SIG-M5 treated with dmso at 0.1 percent for 504 hours (cell line): ENCODE data around the gene MTMR11.
A peak's percentile ranks its signal among the peaks of the same experiment; 100 is the strongest.
"Not testable (repeated sequence)": the region's sequence is repeated elsewhere in the genome, so short reads cannot be mapped to it uniquely, and the experiment has no call there.

Experiments
- DNase-seq: peaks from one replicate; lab custom pipeline; 2025; ENCODE audit not compliant: unreplicated experiment; lab: John Stamatoyannopoulos, UW

Gene MTMR11

DNA sequence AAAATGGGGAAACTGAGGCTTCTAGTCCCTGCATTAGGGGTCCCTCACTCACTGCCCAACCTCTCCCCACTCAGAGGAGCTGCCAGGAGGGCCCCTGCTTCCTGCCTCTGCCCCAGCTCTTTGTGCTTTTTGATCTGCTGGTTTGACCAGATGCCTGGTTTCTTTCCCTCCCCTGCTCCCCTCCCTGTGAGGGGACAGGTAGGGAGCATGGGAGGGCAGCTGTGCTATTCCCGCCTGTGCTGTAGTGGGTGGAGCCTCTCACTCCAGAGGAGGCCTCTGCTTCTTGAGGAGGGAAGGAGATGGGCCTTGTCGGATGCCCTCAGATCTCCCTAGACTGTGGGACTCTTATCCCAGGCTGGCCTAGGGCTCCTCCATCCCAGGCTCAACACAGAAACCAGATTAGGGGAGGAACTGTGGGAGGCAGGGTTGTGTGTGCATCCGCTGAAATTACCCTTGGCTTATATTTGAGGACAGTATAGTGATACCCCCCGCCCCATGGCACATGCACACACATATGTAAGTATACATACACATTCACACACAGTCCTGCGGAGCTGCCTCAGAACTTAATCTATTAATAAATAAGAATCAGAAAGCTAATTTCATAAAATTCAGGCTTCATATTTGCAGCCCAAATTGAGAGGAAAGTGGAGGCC, 32.7 kb downstream of the MTMR11 start:
- DNase-seq = no peak

DNA sequence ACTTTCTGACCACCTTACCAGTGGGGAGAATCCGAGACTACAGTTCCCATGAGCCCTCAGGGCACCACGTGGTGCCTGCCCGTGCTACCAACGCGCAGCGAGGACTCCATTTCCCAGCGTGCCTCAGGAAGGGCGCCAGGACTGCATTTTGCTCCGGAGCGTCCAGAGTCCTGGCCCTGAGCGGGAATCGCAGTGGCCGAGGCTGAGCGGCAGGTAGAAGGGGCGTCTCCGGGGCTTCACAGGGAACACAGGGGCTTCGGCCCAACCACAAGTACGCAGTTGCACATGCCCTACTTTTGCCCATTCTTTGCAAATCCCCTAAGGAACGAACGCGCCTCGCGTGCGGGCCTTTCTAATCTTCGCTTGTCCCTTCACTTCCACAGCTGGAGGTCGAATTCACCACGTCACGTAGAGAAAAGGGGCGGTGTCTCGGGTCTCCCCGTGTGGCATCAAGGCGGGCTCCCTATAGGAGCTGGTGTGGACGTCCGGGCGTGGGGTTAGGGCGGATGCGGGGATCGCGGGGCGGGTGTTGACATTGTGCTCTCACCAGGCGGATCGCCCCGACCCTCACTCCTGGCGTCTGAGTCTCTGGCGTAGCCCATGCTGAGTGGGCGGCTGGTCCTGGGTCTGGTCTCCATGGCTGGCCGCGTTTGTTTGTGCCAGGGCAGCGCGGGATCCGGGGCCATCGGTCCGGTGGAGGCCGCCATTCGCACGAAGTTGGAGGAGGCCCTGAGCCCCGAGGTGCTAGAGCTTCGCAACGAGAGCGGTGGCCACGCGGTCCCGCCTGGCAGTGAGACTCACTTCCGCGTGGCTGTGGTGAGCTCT, 37.0 kb downstream of the MTMR11 start, which contains the start of gene BOLA1:
Gene BOLA1, plus strand, starts transcription at position 109 of the 825 bp plus-strand sequence. Its CDS starts 492 bp downstream, at position 601.
- DNase-seq = peak; percentile 94

DNA sequence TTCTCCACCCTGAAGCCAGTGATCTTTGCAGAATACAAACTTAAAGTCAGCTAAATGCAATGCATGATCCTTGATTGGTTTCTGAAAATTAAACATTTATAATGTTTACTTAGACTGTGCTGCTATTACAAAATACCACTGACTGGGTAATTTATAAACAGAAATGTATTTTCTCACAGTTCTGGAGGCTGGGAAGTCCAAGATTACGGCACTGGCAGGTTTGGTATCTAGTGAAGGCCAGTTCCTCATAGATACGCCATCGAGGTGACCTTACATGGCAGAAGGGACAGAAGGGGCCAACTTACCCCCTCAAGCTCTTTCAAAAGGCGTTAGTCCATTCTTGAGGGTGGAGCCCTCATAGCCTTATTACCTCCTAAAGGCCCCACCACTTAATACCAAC, 40.1 kb downstream of the MTMR11 start:
- DNase-seq = no peak

DNA sequence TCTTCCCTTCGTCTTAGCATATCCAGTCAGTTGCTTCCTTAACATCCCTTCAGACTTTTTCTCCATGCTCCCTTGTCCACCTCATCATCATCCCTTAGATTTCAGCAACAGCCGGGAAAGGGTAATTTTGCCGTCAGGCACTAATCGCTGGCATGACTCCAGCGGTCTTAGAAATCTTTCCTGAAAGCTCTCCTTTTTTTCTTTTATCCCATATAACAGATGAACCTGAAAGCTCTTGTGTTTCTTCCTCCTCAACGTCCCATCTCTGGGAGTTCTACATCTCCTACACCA, 47.7 kb downstream of the MTMR11 start:
- DNase-seq = peak; percentile 66

DNA sequence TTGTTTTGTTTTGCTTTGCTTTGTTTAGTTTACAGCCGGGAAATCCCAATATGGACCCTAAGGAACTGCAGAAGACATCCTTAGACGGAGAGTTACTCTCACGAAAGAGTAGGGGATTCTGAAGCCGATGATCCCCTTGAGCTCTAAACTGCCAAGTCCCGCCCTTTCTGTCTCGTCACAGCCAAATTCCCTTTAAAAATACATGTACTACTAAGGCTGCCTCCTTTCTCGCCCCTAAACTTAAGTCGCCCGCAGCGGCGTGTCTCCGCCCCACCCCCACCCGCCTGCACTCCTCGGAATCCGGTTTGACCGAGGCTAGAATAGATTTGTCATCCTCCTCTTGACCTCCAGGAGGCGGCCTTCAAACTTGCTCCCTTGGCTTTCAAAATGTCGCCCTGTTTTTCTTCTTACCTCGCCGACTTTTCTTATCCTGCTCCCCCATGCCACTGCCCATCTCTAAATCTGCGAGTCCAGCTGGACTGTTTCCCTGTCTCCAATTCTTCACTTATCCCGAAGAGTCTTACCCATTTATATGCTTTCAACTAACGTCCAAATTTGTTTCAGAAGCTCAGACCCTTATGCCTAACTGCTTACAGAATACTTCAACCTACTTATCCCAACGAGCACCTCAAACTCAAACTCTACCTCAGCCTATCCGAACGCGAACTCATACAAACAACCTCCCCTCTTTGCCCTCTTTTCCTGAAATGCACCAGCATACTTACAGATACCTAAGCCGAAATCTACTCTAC, 48.3 kb downstream of the MTMR11 start:
- peak; percentile 99 for DNase-seq

DNA sequence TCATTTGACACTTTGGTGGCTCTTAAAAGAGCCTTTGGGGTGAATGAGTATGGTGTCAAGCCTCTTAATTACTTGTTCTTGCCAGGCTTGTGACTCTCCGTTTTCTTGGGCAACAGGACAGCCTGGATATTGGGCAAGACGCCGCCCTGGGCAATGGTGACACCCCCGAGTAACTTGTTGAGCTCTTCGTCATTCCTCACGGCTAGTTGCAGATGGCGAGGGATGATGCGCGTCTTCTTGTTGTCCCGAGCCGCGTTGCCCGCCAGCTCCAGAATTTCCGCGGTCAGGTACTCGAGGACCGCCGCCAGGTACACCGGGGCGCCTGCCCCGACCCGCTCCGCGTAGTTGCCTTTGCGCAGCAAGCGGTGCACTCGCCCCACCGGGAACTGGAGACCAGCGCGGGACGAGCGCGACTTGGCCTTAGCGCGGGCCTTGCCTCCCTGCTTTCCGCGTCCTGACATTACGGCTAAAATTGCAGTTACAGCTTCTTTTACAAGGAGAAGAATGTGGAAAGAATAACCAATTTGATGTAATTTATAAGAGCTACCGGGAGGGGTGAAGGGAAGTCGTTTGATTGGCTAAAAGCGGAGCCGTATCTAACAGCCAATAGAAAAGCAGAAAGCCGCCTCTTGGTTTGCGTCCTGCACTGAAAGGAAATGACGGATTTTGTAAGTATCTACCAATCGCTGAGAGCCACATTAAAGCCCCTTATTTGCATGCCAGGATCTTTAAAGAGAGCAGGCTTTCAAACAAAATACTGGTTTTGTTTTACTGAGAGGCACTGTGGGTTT, 49.0 kb downstream of the MTMR11 start:
- peak; percentile 100 for DNase-seq

DNA sequence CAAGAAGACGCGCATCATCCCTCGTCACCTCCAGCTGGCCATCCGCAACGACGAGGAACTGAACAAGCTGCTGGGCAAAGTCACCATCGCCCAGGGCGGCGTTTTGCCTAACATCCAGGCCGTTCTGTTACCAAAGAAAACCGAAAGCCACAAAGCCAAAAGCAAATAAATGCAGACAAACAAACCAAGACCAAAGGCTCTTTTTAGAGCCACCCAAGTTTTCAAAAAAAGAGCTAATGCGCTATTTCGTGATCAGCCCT, 49.6 kb downstream of the MTMR11 start:
- not testable (repeated sequence) for DNase-seq

DNA sequence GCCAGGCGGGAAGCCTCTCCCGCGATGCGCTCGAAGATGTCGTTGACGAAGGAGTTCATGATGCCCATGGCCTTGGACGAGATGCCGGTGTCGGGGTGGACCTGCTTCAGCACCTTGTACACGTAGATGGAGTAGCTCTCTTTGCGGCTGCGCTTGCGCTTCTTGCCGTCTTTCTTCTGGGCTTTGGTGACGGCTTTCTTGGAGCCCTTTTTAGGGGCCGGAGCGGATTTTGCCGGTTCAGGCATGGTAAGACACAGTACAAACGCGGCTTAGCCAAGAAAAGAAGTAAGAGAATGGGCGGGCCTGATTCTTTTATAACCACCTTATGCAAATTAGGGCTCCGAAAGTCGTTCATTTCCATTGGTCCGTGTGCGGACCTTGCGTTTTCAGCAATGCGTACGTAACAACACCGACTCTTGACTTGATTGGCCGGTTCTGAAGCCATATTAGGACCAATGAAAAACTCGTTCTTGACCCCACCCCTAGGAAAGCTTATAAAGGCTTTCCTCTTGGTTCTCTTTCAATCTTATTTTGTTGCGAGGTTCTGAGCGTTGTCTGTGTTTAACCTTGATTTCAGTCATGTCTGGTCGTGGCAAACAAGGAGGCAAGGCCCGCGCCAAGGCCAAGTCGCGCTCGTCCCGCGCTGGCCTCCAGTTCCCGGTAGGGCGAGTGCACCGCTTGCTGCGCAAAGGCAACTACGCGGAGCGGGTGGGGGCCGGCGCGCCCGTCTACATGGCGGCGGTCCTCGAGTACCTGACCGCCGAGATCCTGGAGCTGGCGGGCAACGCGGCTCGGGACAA, 50.1 kb downstream of the MTMR11 start:
- DNase-seq = peak; percentile 100

DNA sequence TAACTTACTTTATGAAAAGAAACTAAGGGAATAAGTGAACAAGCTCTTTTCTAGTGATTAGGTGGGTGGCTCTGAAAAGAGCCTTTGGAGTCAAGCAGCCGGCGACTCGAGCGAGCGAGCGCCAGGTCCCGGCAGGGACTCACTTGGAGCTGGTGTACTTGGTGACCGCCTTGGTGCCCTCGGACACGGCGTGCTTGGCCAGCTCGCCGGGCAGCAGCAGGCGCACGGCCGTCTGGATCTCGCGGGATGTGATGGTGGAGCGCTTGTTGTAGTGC, 50.6 kb downstream of the MTMR11 start:
- DNase-seq = not testable (repeated sequence)

DNA sequence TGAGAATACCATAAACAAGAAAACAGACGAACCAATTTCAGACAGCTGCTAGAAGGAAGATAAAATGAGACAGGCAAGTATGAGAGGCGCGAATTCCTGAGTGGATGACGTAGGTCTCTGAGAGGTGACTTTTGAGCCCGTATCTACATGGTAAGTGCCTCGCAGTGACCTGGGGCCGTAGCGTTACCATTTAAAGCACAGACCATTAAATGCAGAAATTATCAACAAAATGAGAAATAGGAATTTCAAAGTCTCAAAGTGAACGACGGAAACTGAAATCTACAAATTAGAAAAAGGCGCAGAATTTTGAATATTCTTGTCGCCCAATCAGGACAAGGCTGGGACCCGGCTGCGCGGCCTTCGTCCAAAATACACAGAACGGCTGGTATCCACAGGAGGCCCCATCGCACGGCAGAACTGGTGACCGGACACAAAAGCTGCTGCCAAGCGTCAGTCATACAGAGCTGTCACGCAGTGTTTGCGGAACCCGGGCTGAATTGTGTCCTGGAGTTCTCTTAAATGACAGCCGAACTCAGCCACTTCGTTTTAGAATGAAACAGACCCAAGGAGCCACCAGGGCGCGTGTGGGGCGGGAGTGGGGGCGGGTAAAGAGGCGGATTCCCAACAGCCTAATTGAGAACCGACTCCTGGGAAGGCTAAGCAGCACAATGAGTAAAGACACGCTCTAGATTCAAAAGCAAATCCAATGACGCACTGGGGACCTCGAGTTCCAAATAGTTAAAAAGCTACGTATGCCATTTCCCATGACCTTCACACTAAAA, 51.1 kb downstream of the MTMR11 start:
- peak; percentile 94 for DNase-seq

DNA sequence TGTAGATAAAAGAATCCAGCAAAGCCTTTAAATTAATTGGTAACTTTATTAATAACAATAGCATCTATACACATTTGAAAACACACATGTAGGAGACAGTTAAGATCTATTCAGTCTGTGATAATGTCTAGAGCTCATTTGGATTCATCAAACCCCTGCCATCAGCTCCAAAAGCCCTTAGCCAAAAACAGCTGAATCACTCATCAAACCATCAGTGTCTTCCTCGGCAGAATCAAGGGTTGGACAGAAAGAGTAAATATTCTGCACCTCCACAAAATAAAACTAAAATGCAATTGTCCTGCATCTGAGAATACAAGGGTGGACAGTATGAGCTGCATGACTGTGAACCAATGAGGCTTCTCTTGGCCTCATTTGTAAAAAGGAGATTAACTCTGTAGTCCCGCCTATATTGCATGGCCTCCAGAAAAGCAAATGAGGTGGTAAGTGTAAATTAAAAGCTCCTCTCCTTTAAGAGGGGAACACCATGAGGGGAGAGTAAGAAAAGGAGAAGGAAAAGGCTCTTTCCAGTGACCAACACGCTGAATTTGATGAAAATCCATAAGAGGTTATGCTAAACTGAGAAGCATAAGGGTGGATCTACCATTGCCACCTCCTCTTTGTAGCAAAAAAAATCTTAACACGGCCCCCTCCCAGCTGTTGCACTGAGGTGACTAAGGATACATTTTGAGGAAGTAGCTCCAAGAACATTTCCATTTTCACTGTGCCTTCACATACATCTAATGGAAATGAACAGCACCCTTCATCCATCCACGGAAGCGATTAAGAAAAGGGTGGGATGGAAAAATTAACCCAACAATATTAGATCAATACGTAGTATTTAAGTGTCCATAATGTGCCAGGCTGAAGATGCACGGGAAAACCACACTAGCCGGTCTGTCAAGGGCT, 52.0 kb downstream of the MTMR11 start:
- DNase-seq = peak; percentile 98

DNA sequence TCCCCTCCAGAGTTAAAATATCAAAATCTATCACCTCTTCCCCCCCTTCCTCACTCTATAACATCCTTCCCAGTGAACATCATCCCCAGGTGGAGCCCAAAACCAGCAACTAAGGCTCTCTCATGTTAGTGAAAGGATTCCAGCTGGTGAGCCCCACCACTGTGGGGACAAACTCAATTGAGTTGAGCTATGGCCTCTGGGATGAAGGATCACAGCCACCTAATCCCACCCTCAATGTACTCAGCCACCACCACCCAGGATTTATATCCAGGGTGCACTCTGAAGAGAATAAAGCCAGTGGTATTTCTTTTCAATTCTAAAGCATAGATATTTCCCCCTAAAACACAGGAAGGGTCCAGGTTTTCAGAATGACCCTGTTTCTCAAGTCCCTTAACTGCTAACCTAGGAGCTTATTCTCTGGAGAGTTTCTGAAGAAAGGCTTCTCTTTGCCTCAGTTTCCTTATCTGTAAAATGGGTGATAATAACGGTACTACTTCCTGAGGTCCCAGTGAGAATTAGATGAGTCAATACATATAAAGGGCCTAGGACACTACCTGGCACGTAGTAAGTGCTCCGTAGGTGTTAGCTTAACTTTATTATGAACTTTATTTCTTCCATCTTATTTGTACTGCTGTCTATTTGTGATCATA, 53.0 kb downstream of the MTMR11 start:
- no peak for DNase-seq

DNA sequence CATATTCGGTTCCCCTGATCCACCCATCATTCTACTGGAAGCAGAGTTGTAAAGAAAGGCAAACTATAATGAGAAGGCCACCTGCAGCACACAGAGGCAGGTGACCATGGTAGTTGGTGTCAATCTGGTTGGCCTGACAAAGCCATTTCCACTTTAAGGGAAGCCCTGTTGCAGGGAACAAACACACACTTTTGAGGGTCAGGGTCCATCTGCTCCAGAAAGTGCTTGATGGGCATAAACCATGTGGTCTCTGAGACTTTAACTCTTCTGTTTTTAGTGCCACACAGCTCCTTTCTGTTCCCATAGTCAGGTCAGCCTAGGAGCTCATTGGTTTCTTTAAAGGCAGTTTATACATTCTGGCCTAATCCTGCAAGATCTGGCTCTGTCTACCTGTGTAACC, 54.8 kb downstream of the MTMR11 start:
- no peak for DNase-seq

DNA sequence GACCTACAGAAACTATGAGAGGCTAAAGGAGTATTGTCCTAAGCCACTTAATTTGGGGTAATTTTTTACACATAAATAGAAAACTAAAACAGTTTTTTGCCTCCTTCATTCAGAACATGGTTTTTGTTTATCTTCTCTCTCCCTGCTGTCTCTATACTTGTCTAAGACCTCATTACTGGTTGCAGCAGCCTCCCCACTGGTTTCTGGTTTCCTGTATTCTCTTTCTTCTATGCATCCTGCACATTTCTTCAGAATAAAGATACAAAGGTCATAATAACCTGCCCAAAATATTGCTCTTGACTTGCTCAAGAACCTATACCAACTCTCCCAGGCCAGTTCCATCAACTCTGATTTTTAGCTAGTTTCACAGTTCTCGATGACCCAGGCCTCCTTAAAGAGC, 57.1 kb downstream of the MTMR11 start:
- DNase-seq = no peak
